Lung (tissue), 12 donors: ENCODE measurements around the gene RIC1. TPM values are rescaled to one million over a fixed set of nuclear protein-coding genes. Genes with fewer than 3 reads are reported as not detected.

Experiments
- ATAC-seq: fragments of 200-7000 bp; cut with Tn5 transposase; one replicate; pipeline ENCODE4 v1.9.1; 2020; ENCODE audit warnings: moderate number of reproducible peaks; ENCODE audit not compliant: insufficient read depth, low FRiP score
- DNase-seq, 3 donors: peaks; one replicate each; pipeline ENCODE4 v3.0.0-alpha.2; 2013 to 2017
- H3K27ac ChIP-seq, 2 donors: one replicate each; pipeline ENCODE4 v1.5.1; 2013; ENCODE audit warnings: mild to moderate bottlenecking in 2 of 2, moderate library complexity in 2 of 2, control low read depth in 1 of 2, inconsistent platforms in 1 of 2, low read depth in 1 of 2, low read length in 1 of 2
- H3K27me3 ChIP-seq, 3 donors: one replicate each; pipeline ENCODE4 v1.5.1; 2013; ENCODE audit warnings: low read length in 2 of 3; ENCODE audit not compliant: control insufficient read depth in 3 of 3, insufficient read depth in 3 of 3
- H3K36me3 ChIP-seq, 4 donors: one replicate each; pipeline ENCODE4 v1.5.1; 2013; ENCODE audit warnings: low read length in 4 of 4, mild to moderate bottlenecking in 1 of 4, moderate library complexity in 1 of 4; ENCODE audit not compliant: control insufficient read depth in 4 of 4, insufficient read depth in 4 of 4
- H3K4me1 ChIP-seq, 5 donors: one replicate each; pipeline ENCODE4 v1.5.1; 2013; ENCODE audit warnings: low read length in 5 of 5, mild to moderate bottlenecking in 2 of 5, moderate library complexity in 1 of 5; ENCODE audit not compliant: control insufficient read depth in 5 of 5, insufficient read depth in 5 of 5
- H3K4me3 ChIP-seq: one replicate; pipeline ENCODE4 v1.5.1; 2013; ENCODE audit warnings: mild to moderate bottlenecking, control low read depth, moderate library complexity
- H3K9ac ChIP-seq, 2 donors: one replicate each; pipeline ENCODE4 v1.5.1; 2013; ENCODE audit warnings: low read length in 2 of 2, control low read depth in 1 of 2; ENCODE audit not compliant: insufficient read depth in 1 of 2
- H3K9me3 ChIP-seq, 4 donors: one replicate each; pipeline ENCODE4 v1.5.1; 2013; ENCODE audit warnings: low read length in 3 of 4, mild to moderate bottlenecking in 1 of 4, moderate library complexity in 1 of 4; ENCODE audit not compliant: control insufficient read depth in 4 of 4, insufficient read depth in 3 of 4
- WGBS, 2 donors: extraction: QIAGEN DNeasy Blood & Tissue Kit; methylation state at CpG; one replicate each; pipeline ENCODE4 v1.1.7; 2013; 5-methylcytosine and 5-hydroxymethylcytosine counted together
- polyA plus RNA-seq, 2 donors: library from polyadenylated mRNA; stranded (reverse); fragments of 200-250 nt; gene quantifications; one replicate each; pipeline ENCODE4 v1.2.1, GENCODE V29; 2013
- total RNA-seq, 2 donors: library from RNA; depleted of rRNA in 1 of 2; stranded (reverse); fragments of >200 nt in 1 of 2; gene quantifications; one replicate each; pipeline ENCODE4 v1.2.1, GENCODE V29; 2014 to 2021
- TF ChIP-seq, protein P1 (sequence below): IDR thresholded peaks from 2 replicates; pipeline ENCODE4 v1.5.1; 2012; ENCODE audit warnings: mild to moderate bottlenecking; ENCODE audit errors: control extremely low read depth, extremely low read depth
- donor health status: control.
- donor health status: control.
- donor health status: Bipolar disorder and iron deficiency.
- donor health status: healthy.
- donor health status: DM: yes; HTN: yes; CAD: no.

Gene RIC1
- total and polyA plus RNA-seq, 4 donors, result 3.5 to 46.0 (median 14.4) TPM

DNA sequence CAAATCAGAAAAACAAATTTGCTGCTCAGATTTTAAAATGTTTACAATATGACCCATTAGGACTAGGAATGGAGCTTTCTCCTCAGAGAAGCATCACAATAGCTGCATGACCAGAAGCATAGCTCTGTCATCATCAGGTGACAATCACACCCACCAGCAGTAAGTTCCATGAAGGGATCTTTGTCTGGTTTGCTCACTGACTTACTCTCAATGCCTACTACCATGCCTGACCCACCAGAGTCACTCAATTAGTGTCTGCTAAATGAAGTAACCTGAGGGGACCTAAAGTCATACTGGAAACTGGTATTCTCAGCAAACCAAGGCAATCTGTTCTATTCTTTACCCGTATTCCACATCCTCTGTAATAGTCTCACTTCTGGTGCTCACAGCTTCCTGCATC, 196.3 kb downstream of the RIC1 start:
- Histone ChIP-seq H3K4me3 (no peak overlapping the region), H3K9me3 (no peaks in the 10 kb centered on the region), H3K27me3 (no peaks in the 10 kb centered on the region), H3K9ac (no peak overlapping the region), H3K36me3 (peaks cover 0 to 4% (median 3%) of the 10 kb centered on the region in 4 donors), H3K4me1 (no peaks in the 10 kb centered on the region), H3K27ac (no peak overlapping the region)
- no peak for ATAC-seq
- 70 to 77% methylated on average over 1 of the region's 1 CpG for WGBS, 2 donors
- no peak for DNase-seq
- TF ChIP-seq, protein P1, sequence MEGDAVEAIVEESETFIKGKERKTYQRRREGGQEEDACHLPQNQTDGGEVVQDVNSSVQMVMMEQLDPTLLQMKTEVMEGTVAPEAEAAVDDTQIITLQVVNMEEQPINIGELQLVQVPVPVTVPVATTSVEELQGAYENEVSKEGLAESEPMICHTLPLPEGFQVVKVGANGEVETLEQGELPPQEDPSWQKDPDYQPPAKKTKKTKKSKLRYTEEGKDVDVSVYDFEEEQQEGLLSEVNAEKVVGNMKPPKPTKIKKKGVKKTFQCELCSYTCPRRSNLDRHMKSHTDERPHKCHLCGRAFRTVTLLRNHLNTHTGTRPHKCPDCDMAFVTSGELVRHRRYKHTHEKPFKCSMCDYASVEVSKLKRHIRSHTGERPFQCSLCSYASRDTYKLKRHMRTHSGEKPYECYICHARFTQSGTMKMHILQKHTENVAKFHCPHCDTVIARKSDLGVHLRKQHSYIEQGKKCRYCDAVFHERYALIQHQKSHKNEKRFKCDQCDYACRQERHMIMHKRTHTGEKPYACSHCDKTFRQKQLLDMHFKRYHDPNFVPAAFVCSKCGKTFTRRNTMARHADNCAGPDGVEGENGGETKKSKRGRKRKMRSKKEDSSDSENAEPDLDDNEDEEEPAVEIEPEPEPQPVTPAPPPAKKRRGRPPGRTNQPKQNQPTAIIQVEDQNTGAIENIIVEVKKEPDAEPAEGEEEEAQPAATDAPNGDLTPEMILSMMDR, result no peak

Other genes starting within 250 kb of the RIC1 start
- 10 to 100 TPM; 11.7 to 27.0 TPM for gene PLGRKT, start 191.2 kb upstream of the RIC1 start, total RNA-seq
- 10 to 100 TPM; 17.4 to 28.4 TPM for gene PLGRKT, start 191.2 kb upstream of the RIC1 start, polyA plus RNA-seq
- 10 to 100 TPM in 1 of 2 donors, 1 to 10 TPM in 1; 5.9 to 13.2 TPM for gene CD274, start 178.6 kb upstream of the RIC1 start, total RNA-seq
- 10 to 100 TPM in 1 of 2 donors, 1 to 10 TPM in 1; 4.1 to 30.7 TPM for gene CD274, start 178.6 kb upstream of the RIC1 start, polyA plus RNA-seq
- 1 to 10 TPM; 1.8 to 6.7 TPM for gene PDCD1LG2, start 118.6 kb upstream of the RIC1 start, total RNA-seq
- gene PDCD1LG2, start 118.6 kb upstream of the RIC1 start, polyA plus RNA-seq, result 1 to 10 TPM in 1 of 2 donors, under 1 TPM in 1; 0.87 to 4.3 TPM
- gene ERMP1, start 204.0 kb downstream of the RIC1 start, total RNA-seq, result 10 to 100 TPM; 19.0 to 21.5 TPM
- 1 to 10 TPM; 3.1 to 7.1 TPM for gene ERMP1, start 204.0 kb downstream of the RIC1 start, polyA plus RNA-seq